Neural crest cell (in vitro differentiated cells): Measurements from ENCODE around the gene TBXT. TPM values are rescaled to one million over a fixed set of nuclear protein-coding genes. Genes with fewer than 3 reads are reported as not detected.
"Not testable (repeated sequence)": the region's sequence is repeated elsewhere in the genome, so short reads cannot be mapped to it uniquely, and the experiment has no call there.

Experiments
- DNase-seq: peaks from one replicate; pipeline ENCODE4 v3.0.0; 2021; ENCODE audit warnings: low read depth, mixed read lengths, low spot score
- H3K27ac Mint-ChIP-seq: one replicate; pipeline ENCODE4 v1.8.0; 2021; ENCODE audit warnings: mild to moderate bottlenecking, mixed read lengths; ENCODE audit not compliant: unreplicated experiment
- H3K27me3 Mint-ChIP-seq: 2 replicates; pipeline ENCODE4 v1.8.0; 2021; ENCODE audit warnings: low read depth, mild to moderate bottlenecking, mixed read lengths
- H3K36me3 Mint-ChIP-seq: 2 replicates; pipeline ENCODE4 v1.8.0; 2021; ENCODE audit warnings: low read depth, mild to moderate bottlenecking, mixed read lengths
- H3K4me1 Mint-ChIP-seq: 2 replicates; pipeline ENCODE4 v1.8.0; 2021; ENCODE audit warnings: mixed read lengths
- H3K4me3 Mint-ChIP-seq: one replicate; pipeline ENCODE4 v1.8.0; 2021; ENCODE audit warnings: mild to moderate bottlenecking, mixed read lengths
- H3K9me3 Mint-ChIP-seq: 2 replicates; pipeline ENCODE4 v1.8.0; 2021; ENCODE audit warnings: mixed read lengths
- total RNA-seq: library from RNA; stranded (reverse); gene quantifications from 2 replicates; pipeline ENCODE4 v1.2.1, GENCODE V29; 2021
- TF ChIP-seq, protein P1 (sequence below): fragments of 200-600 bp; sonication (generic); conservative IDR thresholded peaks from 2 replicates; pipeline ENCODE4 v1.5.0; 2021; ENCODE audit warnings: antibody characterized with exemption, mild to moderate bottlenecking

TBXT gene
- total RNA-seq, 1 donor from 2014 or later = not detected

DNA sequence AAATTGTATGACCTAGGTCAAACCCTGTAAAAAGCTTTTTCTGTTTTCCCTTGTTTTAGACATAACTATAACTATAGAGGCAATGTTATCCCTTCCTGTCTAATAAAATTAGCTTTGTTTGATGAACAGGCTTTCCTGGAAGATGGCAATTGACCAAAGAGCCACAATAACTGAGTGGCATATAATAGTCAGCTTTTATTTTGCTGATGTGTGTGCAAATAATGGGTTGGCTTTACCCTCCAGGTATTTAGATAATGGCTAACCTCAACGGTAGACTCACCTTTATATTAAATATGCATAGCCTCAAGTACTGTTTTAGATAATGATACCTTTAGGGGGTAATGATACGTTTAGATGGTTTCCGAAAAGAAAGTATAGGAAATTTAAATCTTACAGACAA, 15.0 kb downstream of the TBXT start:
- H3K4me3 Mint-ChIP-seq = no peak overlapping the region
- no peaks in the 10 kb centered on the region for H3K4me1 Mint-ChIP-seq
- TF ChIP-seq, protein P1, sequence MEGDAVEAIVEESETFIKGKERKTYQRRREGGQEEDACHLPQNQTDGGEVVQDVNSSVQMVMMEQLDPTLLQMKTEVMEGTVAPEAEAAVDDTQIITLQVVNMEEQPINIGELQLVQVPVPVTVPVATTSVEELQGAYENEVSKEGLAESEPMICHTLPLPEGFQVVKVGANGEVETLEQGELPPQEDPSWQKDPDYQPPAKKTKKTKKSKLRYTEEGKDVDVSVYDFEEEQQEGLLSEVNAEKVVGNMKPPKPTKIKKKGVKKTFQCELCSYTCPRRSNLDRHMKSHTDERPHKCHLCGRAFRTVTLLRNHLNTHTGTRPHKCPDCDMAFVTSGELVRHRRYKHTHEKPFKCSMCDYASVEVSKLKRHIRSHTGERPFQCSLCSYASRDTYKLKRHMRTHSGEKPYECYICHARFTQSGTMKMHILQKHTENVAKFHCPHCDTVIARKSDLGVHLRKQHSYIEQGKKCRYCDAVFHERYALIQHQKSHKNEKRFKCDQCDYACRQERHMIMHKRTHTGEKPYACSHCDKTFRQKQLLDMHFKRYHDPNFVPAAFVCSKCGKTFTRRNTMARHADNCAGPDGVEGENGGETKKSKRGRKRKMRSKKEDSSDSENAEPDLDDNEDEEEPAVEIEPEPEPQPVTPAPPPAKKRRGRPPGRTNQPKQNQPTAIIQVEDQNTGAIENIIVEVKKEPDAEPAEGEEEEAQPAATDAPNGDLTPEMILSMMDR = no peak
- H3K27ac Mint-ChIP-seq = no peak overlapping the region
- no peaks in the 10 kb centered on the region for H3K36me3 Mint-ChIP-seq
- H3K27me3 Mint-ChIP-seq = peaks cover 15% of the 10 kb centered on the region
- no peaks in the 10 kb centered on the region for H3K9me3 Mint-ChIP-seq
- DNase-seq = no peak

- H3K36me3 Mint-ChIP-seq = no peaks in the 10 kb centered on the region
- H3K27me3 Mint-ChIP-seq = peaks cover 13% of the 10 kb centered on the region
- no peaks in the 10 kb centered on the region for H3K4me1 Mint-ChIP-seq
- no peak for DNase-seq
- H3K27ac Mint-ChIP-seq = no peak overlapping the region
- H3K4me3 Mint-ChIP-seq = no peak overlapping the region
- H3K9me3 Mint-ChIP-seq = no peaks in the 10 kb centered on the region
- TF ChIP-seq, protein P1 = no peak
Observed at GRCh38 chr6:166151798-166152197, 15.9 kb downstream of the TBXT start.

GRCh38 chr6:166145751-166146150, 21.9 kb downstream of the TBXT start:
- no peak for DNase-seq
- TF ChIP-seq, protein P1 = no peak
- peaks cover 50% of the 10 kb centered on the region for H3K27me3 Mint-ChIP-seq
- H3K4me1 Mint-ChIP-seq = no peaks in the 10 kb centered on the region
- no peak overlapping the region for H3K4me3 Mint-ChIP-seq
- peaks cover 4% of the 10 kb centered on the region for H3K36me3 Mint-ChIP-seq
- no peaks in the 10 kb centered on the region for H3K9me3 Mint-ChIP-seq
- H3K27ac Mint-ChIP-seq = no peak overlapping the region

GRCh38 chr6:166143011-166143410, 24.6 kb downstream of the TBXT start:
- H3K27ac Mint-ChIP-seq = no peak overlapping the region
- TF ChIP-seq, protein P1 = no peak
- H3K36me3 Mint-ChIP-seq = peaks cover 4% of the 10 kb centered on the region
- no peak for DNase-seq
- H3K27me3 Mint-ChIP-seq = peaks cover 59% of the 10 kb centered on the region
- H3K4me1 Mint-ChIP-seq = no peaks in the 10 kb centered on the region
- H3K4me3 Mint-ChIP-seq = no peak overlapping the region
- no peaks in the 10 kb centered on the region for H3K9me3 Mint-ChIP-seq

DNA sequence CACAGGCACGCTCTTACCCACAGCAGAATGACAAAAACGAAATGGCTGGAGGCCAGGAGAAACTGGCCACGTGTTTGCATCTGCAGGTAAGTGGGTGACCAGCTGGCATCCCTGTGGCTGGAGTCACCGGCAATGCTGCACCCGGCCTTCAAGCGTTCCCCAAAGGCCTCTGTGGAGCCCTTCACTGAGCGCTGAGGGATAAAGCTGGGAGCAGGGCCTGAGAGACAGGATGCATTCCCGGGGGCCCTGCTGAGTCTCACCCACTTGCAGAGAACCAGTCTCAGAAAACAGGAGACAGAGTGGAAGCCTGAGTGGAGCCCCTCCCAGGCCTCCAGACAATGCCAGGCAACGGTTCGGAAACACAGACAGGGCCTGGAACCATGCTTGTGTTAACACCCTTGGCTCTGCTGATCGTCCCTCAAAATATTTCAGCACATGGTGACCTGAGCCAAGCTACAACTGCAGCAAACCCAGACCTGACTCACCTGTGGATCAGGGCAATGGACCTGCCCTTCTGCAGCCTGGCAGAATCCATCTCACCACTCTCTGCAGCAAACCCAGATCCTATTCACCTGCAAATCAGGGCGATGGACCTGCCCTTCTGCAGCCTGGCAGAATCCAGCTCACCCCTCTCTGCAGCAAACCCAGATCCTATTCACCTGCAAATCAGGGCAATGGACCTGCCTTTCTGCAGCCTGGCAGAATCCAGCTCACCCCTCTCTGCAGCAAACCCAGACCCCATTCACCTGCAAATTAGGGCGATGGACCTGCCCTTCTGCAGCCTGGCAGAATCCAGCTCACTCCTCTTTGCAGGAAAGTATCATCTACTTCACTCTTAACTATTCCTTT, 39.8 kb downstream of the TBXT start:
- no peaks in the 10 kb centered on the region for H3K9me3 Mint-ChIP-seq

DNA sequence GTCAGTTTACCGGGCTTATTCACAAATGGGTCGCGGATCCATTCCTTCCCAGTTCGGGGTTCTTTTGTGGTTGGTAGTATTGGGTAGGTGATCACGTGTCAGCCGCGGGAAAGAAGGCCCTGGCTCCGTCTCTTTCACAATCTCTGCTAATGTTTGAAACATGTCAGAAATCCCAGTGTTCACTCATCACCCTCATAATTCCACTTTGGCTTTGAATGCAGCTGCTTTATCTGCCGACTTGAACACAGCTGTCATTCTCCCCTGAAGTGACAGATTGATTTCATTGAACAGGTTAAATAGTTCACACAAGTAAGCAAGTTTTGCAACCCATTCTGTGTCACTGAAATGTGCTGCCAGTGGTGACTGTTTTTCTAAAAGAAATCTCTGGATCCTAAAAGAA, 44.5 kb downstream of the TBXT start:
- not testable (repeated sequence) for H3K4me1 Mint-ChIP-seq

More for the DNA sequence above, 39.8 kb downstream of the TBXT start:
- TF ChIP-seq, protein P1 = no peak
- Mint-ChIP-seq H3K27me3 (peaks cover 10% of the 10 kb centered on the region), H3K4me1 (peaks cover 7% of the 10 kb centered on the region), H3K36me3 (no peaks in the 10 kb centered on the region), H3K4me3 (no peak overlapping the region), H3K27ac (no peak overlapping the region)
- no peak for DNase-seq

More for the DNA sequence above, 44.5 kb downstream of the TBXT start:
- not testable (repeated sequence) for H3K4me3 Mint-ChIP-seq, H3K27me3 Mint-ChIP-seq, DNase-seq, H3K9me3 Mint-ChIP-seq, H3K36me3 Mint-ChIP-seq, H3K27ac Mint-ChIP-seq
